GM23248 (cell line): ENCODE measurements around the gene RPIA.

Experiments used
- EZH2 ChIP-seq: fragments of 200-600 bp; sonication (generic); IDR thresholded peaks from 2 replicates; pipeline ENCODE4 v1.6.1; 2018; ENCODE audit warnings: antibody characterized with exemption, mild to moderate bottlenecking; ENCODE audit not compliant: insufficient read depth, poor library complexity, severe bottlenecking
- EZH2phosphoT487 ChIP-seq: fragments of 200-600 bp; sonication (generic); IDR thresholded peaks from 2 replicates; pipeline ENCODE4 v1.6.1; 2018; ENCODE audit warnings: antibody characterized with exemption, moderate library complexity, mild to moderate bottlenecking, low read depth; ENCODE audit not compliant: insufficient read depth

GRCh38 chr2:88738271-88738670, 46.8 kb downstream of the RPIA start:
- TF ChIP-seq EZH2 (no peak), EZH2phosphoT487 (no peak)
